CD4-positive, alpha-beta T cell treated with Interleukin-6 for 4 hours (primary cell): ENCODE data around the gene ATG7.
"Not testable (repeated sequence)": the region's sequence is repeated elsewhere in the genome, so short reads cannot be mapped to it uniquely, and the experiment has no call there.

Experiments used
- DNase-seq: peaks from one replicate; pipeline ENCODE4 v3.0.0-alpha.2; 2020; ENCODE audit warnings: mixed read lengths

The ATG7 gene

GRCh38 chr3:11595024-11595423, 322.8 kb downstream of the ATG7 start:
- DNase-seq = not testable (repeated sequence)

GRCh38 chr3:11596387-11596786, 324.2 kb downstream of the ATG7 start:
- DNase-seq = no peak

GRCh38 chr3:11600501-11601282, 328.5 kb downstream of the ATG7 start:
- DNase-seq = no peak

GRCh38 chr3:11601446-11602238, 329.4 kb downstream of the ATG7 start:
- DNase-seq = no peak

GRCh38 chr3:11602239-11602840, 330.1 kb downstream of the ATG7 start:
- DNase-seq = no peak

- DNase-seq = no peak
These were observed 330.8 kb downstream of the ATG7 start for GRCh38 chr3:11602886-11603527.

GRCh38 chr3:11603628-11604027, 331.4 kb downstream of the ATG7 start:
- DNase-seq = no peak

- DNase-seq = no peak
These were observed 332.1 kb downstream of the ATG7 start for GRCh38 chr3:11604139-11604892.

GRCh38 chr3:11605398-11605797, 333.2 kb downstream of the ATG7 start:
- DNase-seq = no peak

- no peak for DNase-seq
These were observed 334.0 kb downstream of the ATG7 start for GRCh38 chr3:11606090-11606784.

GRCh38 chr3:11606865-11607440, 334.8 kb downstream of the ATG7 start:
- no peak for DNase-seq
